Hematopoietic multipotent progenitor cell (in vitro differentiated cells): Measurements from ENCODE around the gene SHISA7. TPM values are rescaled to one million over a fixed set of nuclear protein-coding genes. Genes with fewer than 3 reads are reported as not detected.
"Not testable (repeated sequence)": the region's sequence is repeated elsewhere in the genome, so short reads cannot be mapped to it uniquely, and the experiment has no call there.

Experiments used
- DNase-seq, 3 donors: peaks; one replicate each; pipeline ENCODE4 v3.0.0-alpha.2; 2011 to 2015; ENCODE audit warnings: low read depth in 2 of 3, low spot score in 2 of 3
- total RNA-seq: library from RNA; depleted of rRNA; stranded (reverse); fragments of >200 nt; gene quantifications from one replicate; pipeline ENCODE4 v1.2.3, GENCODE V29; 2012

SHISA7 gene
- total RNA-seq, 1 donor: under 0.01 TPM

DNA sequence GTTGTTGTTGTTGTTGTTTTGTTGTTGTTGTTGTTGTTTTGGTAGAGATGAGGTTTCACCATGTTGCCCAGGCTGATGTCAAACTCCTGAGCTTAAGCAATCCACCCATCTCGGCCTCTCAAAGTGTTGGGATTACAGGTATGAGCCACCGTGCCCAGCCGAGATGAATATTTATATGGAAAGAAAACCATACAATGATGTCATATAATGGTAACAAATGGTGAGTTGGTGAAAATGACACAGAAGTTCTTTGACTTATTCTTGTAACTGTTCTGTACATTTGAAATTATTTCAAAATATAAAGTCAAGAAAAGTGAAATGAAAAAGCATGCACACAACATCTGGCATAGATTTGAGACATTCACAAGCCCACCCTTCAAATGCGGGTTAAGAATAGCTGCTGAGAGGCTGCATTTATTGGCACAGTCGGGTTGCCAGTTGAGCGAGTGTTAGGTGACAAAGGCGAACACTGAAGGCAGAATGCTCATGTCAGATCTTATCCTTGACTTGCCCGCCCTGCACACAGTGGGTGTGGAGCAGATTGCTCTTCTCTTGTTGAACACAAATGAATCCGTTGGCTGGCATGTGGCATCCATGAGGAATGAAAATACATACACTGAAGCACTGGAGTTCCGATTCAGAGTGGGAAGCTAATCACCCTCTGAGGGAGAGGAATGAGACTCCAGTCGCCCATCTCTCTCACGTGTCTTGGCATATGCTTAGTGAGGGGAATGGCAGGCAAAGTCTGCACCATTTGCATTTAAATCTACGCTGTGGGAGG lies 19.7 kb downstream of the SHISA7 start:
- no peak for DNase-seq

DNA sequence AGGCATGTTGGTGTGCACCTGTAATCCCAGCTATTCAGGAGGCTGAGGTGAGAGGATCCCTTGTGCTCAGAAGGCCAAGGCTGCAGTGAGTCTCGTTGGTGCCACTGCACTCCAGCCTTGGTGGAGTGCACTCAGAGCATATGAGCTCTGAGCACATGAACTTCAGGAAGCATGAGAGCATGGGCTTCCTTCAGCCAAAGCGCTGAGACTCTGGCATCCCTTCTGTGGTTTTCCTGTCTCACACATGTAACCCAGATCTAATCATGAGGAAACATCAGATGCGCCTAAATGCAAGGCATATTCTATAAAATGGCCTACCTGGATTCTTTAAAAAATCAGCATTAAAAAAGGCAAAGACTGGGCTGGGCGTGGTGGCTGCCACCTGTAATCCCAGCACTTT lies 21.8 kb downstream of the SHISA7 start:
- DNase-seq: peak in 2 of 3 donors; percentile 76 to 92

DNA sequence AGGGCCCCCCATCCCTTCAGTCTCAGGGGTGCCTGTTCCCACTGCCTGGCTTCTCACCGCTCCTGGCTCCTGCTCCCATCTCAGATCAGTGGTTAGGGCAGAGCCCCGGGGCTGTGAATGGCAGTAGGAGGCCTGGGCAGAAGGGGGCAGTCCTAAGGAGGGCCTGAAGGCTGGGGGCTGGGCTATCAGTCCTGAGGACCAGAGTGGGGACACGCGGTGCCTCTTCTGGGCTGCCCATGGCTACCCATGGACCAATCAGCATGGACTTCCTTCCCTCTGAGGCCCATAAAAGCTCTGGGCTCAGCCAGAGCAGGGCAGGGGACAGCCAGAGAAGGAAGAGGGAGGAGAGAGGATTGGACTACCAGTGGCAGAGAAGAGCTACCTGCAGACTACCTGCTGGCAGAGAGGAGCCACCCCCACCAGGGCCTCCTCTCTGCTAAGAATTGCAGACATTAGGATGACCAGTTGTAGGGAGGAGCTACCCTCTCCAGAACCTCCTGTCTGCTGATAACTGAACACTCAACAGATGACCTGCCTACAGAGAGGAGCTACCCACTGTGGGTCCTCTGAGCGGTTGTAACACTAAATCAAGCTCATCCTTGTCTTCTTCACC lies 23.4 kb downstream of the SHISA7 start:
- DNase-seq: no peak

DNA sequence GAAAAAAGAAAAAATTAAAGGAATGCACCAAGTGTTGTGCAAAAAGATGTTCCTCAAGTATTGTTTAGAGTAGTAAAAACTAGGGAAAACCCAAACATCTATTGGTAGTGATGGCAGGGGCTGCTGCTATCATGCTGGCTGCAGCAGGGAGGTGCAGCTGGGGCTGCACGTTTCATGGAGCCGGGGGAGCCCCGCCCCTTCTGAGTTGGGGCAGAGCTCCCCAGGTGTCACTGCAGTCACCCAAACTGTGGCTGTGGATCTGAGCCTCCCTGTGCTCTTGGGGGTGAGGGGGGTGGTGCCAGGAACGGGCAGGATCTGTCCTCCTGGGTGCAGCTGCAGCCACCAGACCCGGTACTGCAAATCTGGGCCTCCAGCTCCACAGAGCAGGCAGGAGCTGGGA lies 24.0 kb downstream of the SHISA7 start:
- DNase-seq: no peak

DNA sequence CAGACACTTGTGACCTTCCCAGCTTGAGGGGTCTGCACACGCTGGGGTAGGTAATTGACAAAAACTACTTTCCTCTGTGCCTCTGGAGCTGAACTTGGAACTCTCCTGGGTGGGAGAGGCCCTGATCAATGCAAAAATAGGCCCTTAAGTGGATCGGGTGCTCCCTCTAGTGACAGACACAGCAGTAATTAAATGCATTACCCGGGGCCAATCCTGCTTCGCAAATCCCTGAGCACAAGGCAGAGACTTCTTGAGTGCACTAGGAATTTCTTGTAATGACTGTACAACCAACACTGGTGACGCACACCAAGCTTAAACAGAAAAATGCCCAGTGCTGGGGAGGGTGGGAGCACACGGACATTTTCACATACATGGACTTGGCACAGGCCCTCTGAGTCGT lies 24.9 kb downstream of the SHISA7 start:
- peak; percentile 35 to 83 (median 70) for DNase-seq

DNA sequence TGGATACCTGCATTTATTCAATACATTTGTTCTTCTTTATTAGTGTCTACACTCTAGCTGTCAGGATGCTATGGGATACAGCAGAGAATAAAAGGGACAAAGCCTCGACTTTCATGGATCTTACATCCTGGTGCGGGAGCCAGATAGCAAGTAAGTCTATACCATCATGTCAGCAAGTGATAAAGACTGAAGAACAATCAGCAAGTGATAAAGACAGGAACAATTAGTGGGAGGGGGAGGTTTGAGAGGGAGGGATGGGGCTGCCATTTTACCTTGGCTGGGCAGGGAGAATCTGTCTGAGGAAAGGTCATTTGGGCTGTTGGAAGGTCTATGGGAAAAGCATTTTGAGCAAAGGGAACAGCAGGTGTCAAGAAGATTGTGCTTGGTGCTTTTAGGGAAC lies 32.9 kb downstream of the SHISA7 start:
- DNase-seq: no peak

DNA sequence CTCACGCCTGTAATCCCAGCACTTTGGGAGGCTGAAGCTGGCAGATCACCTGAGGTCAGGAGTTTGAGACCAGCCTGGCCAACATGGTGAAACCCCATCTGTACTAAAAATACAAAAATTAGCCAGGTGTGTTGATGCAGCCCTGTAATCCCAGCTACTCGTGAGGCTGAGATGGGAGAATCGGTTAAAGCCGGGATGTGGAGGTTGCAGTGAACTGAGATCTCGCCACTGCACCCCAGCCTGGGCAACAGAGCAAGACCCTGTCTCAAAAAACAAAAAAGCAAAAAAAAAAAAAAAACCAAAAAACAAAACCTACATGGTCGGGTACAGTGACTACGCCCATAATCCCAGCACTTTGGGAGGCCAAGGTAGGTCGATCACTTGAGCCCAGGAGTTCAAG lies 33.9 kb downstream of the SHISA7 start:
- not testable (repeated sequence) for DNase-seq

DNA sequence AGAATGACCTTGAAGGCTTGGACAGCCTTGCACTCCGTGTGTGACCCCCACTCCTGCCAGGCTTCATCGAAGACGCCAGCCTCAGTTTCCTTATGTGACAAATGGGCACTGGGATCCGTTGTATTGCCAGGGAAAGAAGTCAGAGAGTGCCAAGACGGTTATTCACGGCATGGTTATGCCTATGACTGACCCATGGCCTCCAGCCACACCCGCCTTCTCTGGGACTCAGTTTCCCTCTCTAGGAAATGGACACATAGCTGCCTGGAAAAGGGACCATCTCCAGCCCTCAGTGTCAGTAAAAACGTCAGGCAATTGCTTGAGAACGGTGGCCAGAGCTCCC lies 34.6 kb downstream of the SHISA7 start:
- DNase-seq: no peak

DNA sequence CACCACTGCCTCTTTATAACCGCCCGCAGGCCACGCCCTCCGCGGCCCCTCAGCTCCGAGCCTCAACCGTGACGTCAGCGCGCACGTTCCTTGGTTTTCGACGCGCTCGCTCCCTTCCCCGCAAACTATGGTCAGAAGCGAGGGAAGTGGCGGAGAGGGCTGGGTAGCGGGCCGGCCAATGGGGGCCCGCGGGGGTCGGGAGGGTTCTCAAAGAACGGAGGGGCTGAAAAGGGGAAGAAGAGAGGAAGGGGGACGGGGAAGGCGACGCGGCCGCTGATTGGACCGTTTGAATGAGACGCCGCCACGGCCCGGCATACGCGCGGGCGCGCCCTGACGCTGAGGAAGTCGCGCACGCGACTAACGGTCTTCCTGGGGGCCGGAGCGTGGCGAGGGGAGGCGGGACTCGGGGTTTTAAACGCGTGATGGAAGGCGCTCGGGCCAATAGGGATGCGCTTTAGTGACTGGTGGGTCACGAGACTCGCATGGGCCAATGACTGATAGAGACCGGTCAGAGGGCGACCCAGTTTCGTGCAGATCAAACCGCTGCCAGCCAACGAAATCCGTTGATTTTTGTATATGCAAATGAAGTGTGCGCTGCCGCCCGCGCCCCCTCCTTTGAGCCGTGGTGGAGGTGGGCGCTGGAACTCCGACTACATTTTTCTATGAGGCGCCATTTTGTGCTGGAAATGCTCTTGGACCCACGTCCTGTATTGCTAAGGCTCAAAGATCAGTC lies 35.1 kb downstream of the SHISA7 start:
- peak; percentile 97 to 100 (median 100) for DNase-seq

DNA sequence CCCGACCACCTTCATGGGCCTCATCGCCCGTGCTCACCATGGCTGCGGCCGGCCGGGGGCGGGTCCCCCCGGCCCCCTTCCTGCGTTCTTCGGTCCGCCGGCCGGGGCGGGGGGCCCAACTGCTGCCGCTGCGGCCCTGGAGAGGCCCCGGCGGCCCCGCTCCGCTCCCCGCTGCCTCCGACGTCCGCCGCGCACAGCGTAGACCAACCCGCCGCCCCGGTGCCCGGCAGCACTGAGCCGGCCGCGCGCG lies 35.6 kb downstream of the SHISA7 start, which contains the start of gene UBE2S:
Gene UBE2S (minus strand): TSS at position 239 of the 250 bp plus-strand sequence. CDS start 199 bp downstream, at position 40.
- not testable (repeated sequence) for DNase-seq

DNA sequence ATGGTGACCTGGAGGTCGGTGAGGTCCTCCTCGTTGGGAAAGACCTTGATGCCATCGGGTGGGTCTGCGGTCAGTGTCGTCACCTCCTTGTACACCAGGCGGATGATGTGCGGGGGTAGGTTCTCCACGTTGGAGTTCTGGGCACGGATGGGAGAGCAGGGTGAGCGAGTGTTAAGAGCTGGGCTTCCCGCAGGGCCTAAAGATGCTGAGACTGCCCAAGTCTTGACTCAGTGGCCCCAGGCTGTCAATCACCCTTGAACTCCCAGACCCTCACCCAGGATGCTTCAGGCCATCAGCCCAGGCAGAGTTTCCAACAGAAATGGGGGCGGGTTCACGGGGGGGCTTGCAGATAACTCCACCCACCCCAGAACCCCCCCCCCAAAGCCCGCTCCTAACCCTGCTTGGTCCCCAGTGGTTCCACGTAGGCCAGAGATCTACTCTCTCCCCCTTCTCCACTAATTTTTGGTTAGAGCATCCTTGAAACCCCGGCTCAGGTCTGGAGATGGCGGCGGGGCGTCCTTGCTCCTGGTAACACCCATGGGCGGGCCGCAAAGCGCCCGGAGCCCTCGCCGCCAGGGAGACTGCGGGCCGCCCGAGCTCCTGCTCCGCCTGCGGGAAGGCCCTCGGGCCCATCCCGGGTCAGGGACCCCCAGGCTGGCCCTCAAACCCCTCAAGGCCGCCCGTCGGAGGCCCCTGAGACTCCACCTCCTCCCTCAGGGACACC lies 36.1 kb downstream of the SHISA7 start:
- peak in 1 of 3 donors; percentile 26 for DNase-seq

DNA sequence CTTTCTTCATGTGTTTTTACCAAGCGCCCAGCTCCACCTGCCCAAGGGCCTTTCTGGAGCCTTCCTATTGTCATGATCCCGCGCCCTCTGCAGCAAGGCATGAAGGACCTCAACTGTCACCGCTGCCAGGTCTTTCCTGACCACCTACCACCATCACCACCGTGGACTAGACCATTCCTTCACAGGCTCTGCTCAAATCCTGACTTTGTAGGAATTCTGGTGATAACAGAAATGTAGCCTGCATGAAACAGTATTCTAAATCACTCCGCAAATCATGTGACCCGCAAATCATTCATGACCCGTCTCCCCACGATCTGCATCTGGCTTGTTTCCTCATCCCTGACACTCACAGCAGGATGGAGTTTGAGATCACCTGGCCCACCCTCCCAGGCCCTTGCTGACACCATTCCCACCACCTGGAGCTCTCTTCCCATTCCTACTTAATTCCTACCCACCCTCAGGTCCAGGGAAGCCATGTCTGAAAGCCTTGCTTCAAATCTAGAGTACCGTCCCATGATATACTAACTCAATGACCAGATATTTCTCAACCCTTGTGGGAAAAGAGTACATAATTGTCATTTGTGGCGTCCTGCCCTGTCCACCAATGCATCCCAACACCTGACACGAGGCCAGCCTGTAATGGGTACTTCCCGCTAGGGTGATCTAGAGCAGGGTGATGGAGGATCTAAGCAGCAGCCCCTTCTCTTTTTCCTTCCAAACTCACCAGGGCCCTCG lies 36.8 kb downstream of the SHISA7 start:
- no peak for DNase-seq

DNA sequence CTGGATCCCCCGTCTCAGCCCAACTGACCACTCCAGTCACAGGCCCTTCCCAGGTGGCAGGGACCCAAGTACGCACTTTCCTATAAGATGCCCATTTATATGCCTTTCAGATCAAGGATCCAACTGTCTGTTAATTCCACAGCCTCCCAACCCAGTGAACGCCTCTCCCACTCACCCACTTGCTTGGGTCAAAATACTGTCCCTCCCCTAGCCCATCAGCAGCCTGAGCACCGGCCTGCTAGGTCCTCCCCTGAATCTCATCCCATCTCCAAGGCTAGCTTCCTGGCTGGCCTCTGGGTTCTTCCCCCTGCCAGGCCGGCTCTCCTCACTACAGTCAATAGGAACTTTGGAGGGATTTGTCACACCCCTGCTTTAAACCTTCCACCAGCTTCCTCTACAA lies 37.5 kb downstream of the SHISA7 start:
- no peak for DNase-seq

DNA sequence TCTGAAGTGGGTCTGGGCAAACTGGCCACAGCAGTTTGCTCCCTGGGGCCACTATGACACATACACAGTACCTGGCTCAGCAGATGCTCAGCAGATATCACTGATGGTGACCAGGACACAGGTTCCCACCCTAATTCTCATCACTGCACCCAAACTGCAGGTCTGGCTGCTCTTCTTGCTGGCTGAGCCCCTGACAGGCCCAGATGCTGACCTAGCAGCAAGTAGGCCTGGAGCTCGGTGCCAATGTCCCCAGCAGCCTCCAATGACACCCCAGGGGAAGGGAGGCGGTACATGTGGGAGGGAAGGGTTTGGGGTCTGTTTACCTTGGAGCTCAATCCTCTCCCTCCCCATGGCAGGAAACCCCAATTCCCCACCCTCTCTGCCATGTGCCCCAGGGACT lies 40.6 kb downstream of the SHISA7 start:
- DNase-seq: no peak

DNA sequence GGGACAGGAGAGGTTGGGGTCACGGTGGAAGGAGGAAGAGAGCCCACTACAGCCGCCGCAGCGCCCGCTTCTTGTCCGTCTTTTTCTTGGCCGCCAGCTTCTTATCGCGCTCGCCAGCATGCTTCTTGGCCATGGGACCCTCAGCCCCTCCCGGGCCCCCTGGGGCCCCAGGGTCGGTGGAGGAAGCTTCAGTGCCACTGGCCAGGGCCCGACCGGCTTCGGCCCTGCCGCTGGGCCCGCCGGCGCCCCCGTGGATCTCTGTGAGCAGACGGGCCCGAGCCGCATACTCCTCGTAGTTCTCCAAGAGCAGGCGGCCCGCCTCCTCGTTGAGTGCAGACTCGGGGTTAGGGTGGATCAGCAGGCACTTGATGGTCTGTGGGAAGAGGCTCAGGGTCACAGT lies 41.7 kb downstream of the SHISA7 start:
- not testable (repeated sequence) for DNase-seq

DNA sequence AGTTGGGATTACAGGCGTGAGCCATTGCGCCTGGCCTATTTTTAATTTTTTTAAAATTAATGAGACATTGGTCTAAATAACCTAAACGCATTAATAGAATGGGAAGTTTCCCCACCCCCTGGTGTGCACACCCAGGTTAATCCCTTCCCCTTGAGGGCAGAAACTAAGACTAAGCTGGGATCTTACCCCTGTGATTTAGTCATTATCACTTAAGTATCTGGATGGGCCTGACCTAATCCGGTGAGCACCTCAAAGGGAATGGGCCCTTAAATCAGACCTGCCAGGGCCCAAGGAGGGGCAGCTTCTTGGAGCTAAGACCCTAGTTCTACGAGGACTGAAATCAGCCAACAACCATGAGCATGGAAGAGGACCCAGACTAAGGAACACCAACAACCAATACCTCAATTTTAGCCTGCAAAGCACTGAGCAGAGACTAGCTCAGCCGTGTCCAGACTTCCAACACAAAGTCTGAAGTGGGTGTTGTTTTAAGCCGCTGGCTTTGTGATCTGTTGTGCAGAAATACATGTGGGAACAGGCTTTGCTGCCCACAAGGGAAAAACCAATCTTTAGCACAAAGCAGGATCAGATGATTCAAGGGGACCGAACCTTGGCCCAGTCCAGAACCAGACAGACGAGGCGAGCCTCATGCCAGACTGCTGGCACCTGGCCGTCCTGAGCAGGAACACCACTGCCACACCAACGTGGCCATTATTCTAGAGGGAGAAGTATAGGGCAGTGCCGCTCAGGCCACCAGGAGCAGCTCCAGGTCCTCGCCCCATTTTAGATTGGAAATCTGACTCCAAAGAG lies 42.6 kb downstream of the SHISA7 start:
- no peak for DNase-seq

DNA sequence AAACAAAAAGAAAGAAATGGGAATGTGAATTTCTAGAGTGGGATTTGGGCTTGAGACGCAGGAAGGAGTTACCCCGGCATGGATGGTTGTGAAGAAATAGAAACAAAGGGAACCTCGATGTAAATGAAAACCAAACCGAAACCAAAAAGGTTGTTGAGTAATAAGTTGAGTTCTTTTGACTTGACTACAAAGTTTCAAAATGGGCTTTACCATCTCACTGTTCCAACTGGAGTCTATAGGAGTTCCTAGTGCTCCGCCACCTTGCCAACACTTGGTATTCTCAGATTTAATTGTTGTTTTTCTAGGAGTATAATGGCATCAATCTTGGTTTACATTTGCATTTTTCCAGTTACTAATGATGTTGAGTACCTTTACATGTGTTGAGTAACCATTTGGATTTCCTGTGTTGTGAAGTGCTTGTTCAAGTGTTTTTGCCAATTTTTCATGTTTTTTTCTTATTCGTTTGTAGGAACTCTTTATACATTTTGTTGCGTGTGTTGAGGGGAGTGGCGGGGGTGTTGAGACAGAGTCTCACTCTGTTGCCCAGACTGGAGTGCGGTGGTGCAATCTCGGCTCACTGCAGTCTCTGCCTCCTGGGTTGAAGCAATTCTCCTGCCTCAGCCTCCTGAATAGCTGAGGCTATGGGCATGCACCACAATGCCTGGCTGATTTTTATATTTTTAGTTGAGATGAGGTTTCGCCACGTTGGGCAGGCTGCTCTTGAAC lies 44.7 kb downstream of the SHISA7 start:
- no peak for DNase-seq

DNA sequence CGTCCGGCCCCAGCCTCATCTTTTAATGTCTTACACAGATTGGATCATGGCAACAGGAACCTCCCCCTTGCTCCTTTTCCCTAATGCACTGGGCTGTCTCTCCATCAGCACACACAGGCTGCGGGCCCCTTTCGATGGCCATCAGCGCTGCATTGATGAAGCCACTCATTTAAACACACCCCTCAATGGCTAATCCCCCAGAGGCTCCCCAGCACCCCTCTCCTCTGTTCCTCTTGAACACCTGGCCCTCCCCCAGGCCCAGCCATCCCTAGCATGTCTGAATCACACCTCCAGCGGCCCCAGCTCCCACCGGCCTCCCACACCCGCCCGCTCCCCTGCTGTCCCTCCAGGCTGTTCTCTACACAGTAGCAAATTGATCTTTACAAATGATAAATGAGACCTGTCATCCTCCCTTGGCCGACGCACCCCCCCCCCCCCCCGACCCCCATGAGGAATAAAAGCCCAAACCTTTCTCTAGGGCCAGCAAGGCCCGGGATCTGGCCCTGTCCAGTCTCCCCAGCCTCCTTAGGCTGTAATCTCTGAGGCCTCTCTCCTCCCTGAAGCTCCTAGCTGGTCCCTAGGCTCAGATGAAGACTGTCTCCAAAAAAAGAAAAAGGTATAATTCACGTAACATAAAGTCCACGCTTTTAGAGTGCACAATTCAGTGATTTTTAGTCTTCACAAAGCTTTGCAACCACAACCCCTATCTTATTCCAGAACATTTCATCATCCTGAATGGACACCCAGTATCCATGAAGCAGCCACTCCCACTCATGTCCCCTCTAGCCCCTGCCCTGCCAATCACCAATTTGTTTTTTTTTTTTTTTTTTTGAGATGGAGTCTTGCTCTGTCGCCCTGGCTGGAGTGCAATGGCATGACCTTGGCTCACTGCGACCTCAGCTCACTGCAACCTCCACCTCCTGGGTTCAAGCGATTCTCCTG lies 50.0 kb downstream of the SHISA7 start:
- DNase-seq: no peak
